ENCODE results near the gene AFF2.

- TF ChIP-seq EZH2 (IDR thresholded peaks at IDR 0.05) = no peak
- no peak for TF ChIP-seq CTCF (IDR thresholded peaks at IDR 0.05 in 2 of 3, conservative IDR thresholded peaks at IDR 0.05 in 1 of 3; ENCODE audit: borderline replicate concordance in 1 of 3, insufficient read depth in 1 of 3, low read depth in 2 of 3, low read length in 2 of 3)
- TF ChIP-seq TCF7L2 (IDR thresholded peaks at IDR 0.05; ENCODE audit: borderline replicate concordance, extremely low read depth, insufficient read depth, insufficient read length) = no peak
- no peak for TF ChIP-seq POLR2A (IDR thresholded peaks at IDR 0.05; ENCODE audit: borderline replicate concordance, extremely low read depth, insufficient read depth, insufficient read length)
- no peak for TF ChIP-seq MAX (IDR thresholded peaks at IDR 0.05)
Measured at GRCh38 chrX:148541584-148541940, 41.1 kb downstream of the AFF2 start.

Data from HCT116 (cell line).